ENCODE results near the gene RNASET2. TPM values are rescaled to one million over a fixed set of nuclear protein-coding genes. Genes with fewer than 3 reads are reported as not detected.
A peak's percentile ranks its signal among the peaks of the same experiment; 100 is the strongest.
"Not testable (repeated sequence)": the region's sequence is repeated elsewhere in the genome, so short reads cannot be mapped to it uniquely, and the experiment has no call there.

The RNASET2 gene
- total and polyA plus RNA-seq, 7 donors, result 2.8 to 10.1 (median 3.9) TPM

- H3K9me3 ChIP-seq; H3K4me1 ChIP-seq; intact Hi-C loops (cut with DNase I); H3K27me3 ChIP-seq (ENCODE audit: insufficient read depth in 3 of 3, low read length in 2 of 3): not testable (repeated sequence)
- DNase-seq, result peak; percentile 54 to 76
- peak overlapping the region; percentile 46 for H3K4me3 ChIP-seq
- WGBS, 3 donors, result 71 to 74% (median 71%) methylated on average over 17 of the region's 17 CpGs
- TF ChIP-seq CTCF (IDR thresholded peaks at IDR 0.05), result peak; percentile 67
- H3K27ac ChIP-seq, result peak overlapping the region; percentile 60
- peaks cover 0 to 15% of the 10 kb centered on the region in 2 donors for H3K36me3 ChIP-seq (ENCODE audit: insufficient read depth in 1 of 2, low read depth in 1 of 2)
- ATAC-seq, result peak in 2 of 4 donors; percentile 35 to 41
Observed at GRCh38 chr6:166950892-166951669, 5.3 kb downstream of the RNASET2 start.

DNA sequence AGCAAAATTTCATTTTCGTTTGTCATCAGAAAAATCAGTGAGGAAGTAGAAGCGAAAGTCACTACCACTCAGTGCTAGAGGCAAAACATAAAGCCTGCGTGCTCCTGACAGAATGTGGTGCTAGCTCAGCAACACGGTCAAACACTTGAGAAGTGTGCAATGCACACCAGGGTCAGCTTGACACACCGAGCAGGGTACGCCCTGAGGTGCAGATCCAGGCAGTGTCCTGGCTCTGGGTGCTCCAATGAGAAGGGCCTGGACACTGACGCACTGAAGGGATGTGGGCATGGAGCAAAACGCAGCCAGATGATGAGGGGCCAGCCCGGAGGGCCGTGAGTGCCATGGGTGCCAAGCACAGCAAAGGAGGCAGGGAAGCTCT lies 5.9 kb downstream of the RNASET2 start:
- TF ChIP-seq CTCF (IDR thresholded peaks at IDR 0.05), result no peak
- Histone ChIP-seq H3K9me3 (no peaks in the 10 kb centered on the region), H3K36me3 (ENCODE audit: insufficient read depth in 1 of 2, low read depth in 1 of 2) (peaks cover 0 to 17% of the 10 kb centered on the region in 2 donors), H3K27ac (peak overlapping the region; percentile 9), H3K27me3 (ENCODE audit: insufficient read depth in 3 of 3, low read length in 2 of 3) (no peaks in the 10 kb centered on the region), H3K4me1 (peaks cover under 1% of the 10 kb centered on the region), H3K4me3 (no peak overlapping the region)
- 81 to 96% (median 92%) methylated on average over 10 of the region's 10 CpGs for WGBS, 3 donors
- intact Hi-C loops (cut with DNase I), result no loop called here
- no peak for DNase-seq
- ATAC-seq, result peak in 1 of 4 donors; percentile 44

GRCh38 chr6:166949528-166950442 lies 6.6 kb downstream of the RNASET2 start:
- Histone ChIP-seq H3K27me3 (ENCODE audit: insufficient read depth in 3 of 3, low read length in 2 of 3) (no peaks in the 10 kb centered on the region), H3K27ac (peak overlapping the region; percentile 9), H3K4me1 (no peaks in the 10 kb centered on the region), H3K9me3 (no peaks in the 10 kb centered on the region), H3K36me3 (ENCODE audit: insufficient read depth in 1 of 2, low read depth in 1 of 2) (peaks cover 0 to 17% of the 10 kb centered on the region in 2 donors), H3K4me3 (no peak overlapping the region)
- no peak for TF ChIP-seq CTCF (IDR thresholded peaks at IDR 0.05)
- WGBS, 3 donors, result 77 to 85% (median 82%) methylated on average over 9 of the region's 9 CpGs
- intact Hi-C loops (cut with DNase I), result loop anchor here in 1 of 2 donors (5.0 kb wide), 1 partner anchor 162 kb away; no protein-coding TSS in a partner anchor
- DNase-seq (no peak), ATAC-seq (peak in 1 of 4 donors; percentile 21)

DNA sequence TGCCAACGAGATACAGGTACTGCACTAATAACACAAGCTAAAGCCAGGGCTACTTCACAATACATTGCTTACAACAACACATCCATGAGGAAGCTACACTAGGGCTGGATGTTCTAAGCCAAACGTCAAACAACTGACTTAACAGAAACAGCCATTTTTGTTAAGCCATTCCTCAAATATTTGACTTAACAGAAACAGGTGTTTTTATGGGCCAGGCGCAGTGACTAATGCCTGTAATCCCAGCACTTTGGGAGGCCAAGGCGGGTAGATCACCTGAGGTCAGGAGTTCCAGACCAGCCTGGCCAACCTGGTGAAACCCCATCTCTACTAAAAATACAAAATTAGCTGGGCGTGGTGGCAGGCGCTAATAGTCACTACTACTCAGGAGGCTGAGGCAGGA lies 7.6 kb downstream of the RNASET2 start:
- DNase-seq; H3K27ac ChIP-seq; H3K4me3 ChIP-seq; ATAC-seq; H3K4me1 ChIP-seq; H3K9me3 ChIP-seq; H3K27me3 ChIP-seq (ENCODE audit: insufficient read depth in 3 of 3, low read length in 2 of 3): not testable (repeated sequence)
- peaks cover 0 to 17% of the 10 kb centered on the region in 2 donors for H3K36me3 ChIP-seq (ENCODE audit: insufficient read depth in 1 of 2, low read depth in 1 of 2)
- 69 to 92% (median 69%) methylated on average over 6 of the region's 6 CpGs for WGBS, 3 donors
- intact Hi-C loops (cut with DNase I), result loop anchor here in 1 of 2 donors (5.0 kb wide), 1 partner anchor 161 kb away; no protein-coding TSS in a partner anchor

- intact Hi-C loops (cut with DNase I), result loop anchor here in 1 of 2 donors (5.0 kb wide), 1 partner anchor 160 kb away; no protein-coding TSS in a partner anchor
Observed at GRCh38 chr6:166947251-166947650, 9.1 kb downstream of the RNASET2 start.

More at GRCh38 chr6:166947251-166947650, 9.1 kb downstream of the RNASET2 start:
- no peaks in the 10 kb centered on the region for H3K4me1 ChIP-seq
- no peak for ATAC-seq
- no peak overlapping the region for H3K4me3 ChIP-seq
- no peak for DNase-seq
- H3K27me3 ChIP-seq (ENCODE audit: insufficient read depth in 3 of 3, low read length in 2 of 3), result no peaks in the 10 kb centered on the region
- WGBS, 3 donors, result 83 to 88% (median 84%) methylated on average over 5 of the region's 5 CpGs
- no peaks in the 10 kb centered on the region for H3K9me3 ChIP-seq
- peaks cover 0 to 17% of the 10 kb centered on the region in 2 donors for H3K36me3 ChIP-seq (ENCODE audit: insufficient read depth in 1 of 2, low read depth in 1 of 2)
- no peak overlapping the region for H3K27ac ChIP-seq
- no peak for TF ChIP-seq CTCF (IDR thresholded peaks at IDR 0.05)

Measured in psoas muscle (tissue), 8 donors.